Astrocyte (in vitro differentiated cells and primary cell): ENCODE data around the gene MCRS1. TPM values are rescaled to one million over a fixed set of nuclear protein-coding genes. Genes with fewer than 3 reads are reported as not detected.

ENCODE experiments used
- DNase-seq: peaks from one replicate; pipeline ENCODE4 v3.0.0-alpha.2; 2010; ENCODE audit warnings: low read depth
- FAIRE-seq: peaks from 2 replicates; lab custom pipeline; 2011; peaks lifted over from hg19 to GRCh38; lab: Jason Lieb, UNC
- H2AFZ ChIP-seq: 2 replicates; pipeline ENCODE4 v1.6.0; 2012; ENCODE audit warnings: low read depth, low read length, inconsistent platforms
- H3K27ac ChIP-seq: 2 replicates; pipeline ENCODE4 v1.5.1; 2011; ENCODE audit warnings: low read depth, low read length, inconsistent platforms
- H3K27me3 ChIP-seq: 2 replicates; pipeline ENCODE4 v1.6.0; 2011; ENCODE audit warnings: low read length, inconsistent platforms; ENCODE audit not compliant: insufficient read depth
- H3K36me3 ChIP-seq: 2 replicates; pipeline ENCODE4 v1.5.1; 2011; ENCODE audit warnings: low read length, inconsistent platforms; ENCODE audit not compliant: insufficient read depth
- H3K4me1 ChIP-seq: 2 replicates; pipeline ENCODE4 v1.5.1; 2011; ENCODE audit warnings: low read length, inconsistent platforms; ENCODE audit not compliant: insufficient read depth
- H3K4me2 ChIP-seq: 2 replicates; pipeline ENCODE4 v1.6.0; 2012; ENCODE audit warnings: low read length, inconsistent platforms
- H3K4me3 ChIP-seq: 2 replicates; pipeline ENCODE4 v1.5.1; 2011; ENCODE audit warnings: low read depth, mild to moderate bottlenecking, low read length, inconsistent platforms; ENCODE audit not compliant: insufficient read depth
- H3K79me2 ChIP-seq: 2 replicates; pipeline ENCODE4 v1.6.0; 2012; ENCODE audit warnings: mild to moderate bottlenecking, low read length, inconsistent platforms; ENCODE audit not compliant: insufficient read depth
- H3K9ac ChIP-seq: 2 replicates; pipeline ENCODE4 v1.6.0; 2012; ENCODE audit warnings: mild to moderate bottlenecking, low read length, inconsistent platforms
- H3K9me3 ChIP-seq: 2 replicates; pipeline ENCODE4 v1.5.1; 2012; ENCODE audit warnings: low read depth, mild to moderate bottlenecking, low read length, inconsistent platforms; ENCODE audit not compliant: insufficient read depth
- H4K20me1 ChIP-seq: 2 replicates; pipeline ENCODE4 v1.6.0; 2012; ENCODE audit warnings: low read length, inconsistent platforms; ENCODE audit not compliant: insufficient read depth
- H3K27ac Mint-ChIP-seq: one replicate; pipeline ENCODE4 v1.8.0; 2021; ENCODE audit warnings: mild to moderate bottlenecking, mixed read lengths; ENCODE audit not compliant: unreplicated experiment
- H3K27me3 Mint-ChIP-seq: one replicate; pipeline ENCODE4 v1.8.0; 2021; ENCODE audit warnings: low read depth, mixed read lengths; ENCODE audit not compliant: unreplicated experiment
- H3K36me3 Mint-ChIP-seq: one replicate; pipeline ENCODE4 v1.8.0; 2021; ENCODE audit warnings: low read depth, mixed read lengths; ENCODE audit not compliant: unreplicated experiment
- H3K4me1 Mint-ChIP-seq: one replicate; pipeline ENCODE4 v1.8.0; 2021; ENCODE audit warnings: low read depth, mixed read lengths; ENCODE audit not compliant: unreplicated experiment
- H3K4me3 Mint-ChIP-seq: one replicate; pipeline ENCODE4 v1.8.0; 2021; ENCODE audit warnings: mild to moderate bottlenecking, moderate library complexity, mixed read lengths; ENCODE audit not compliant: unreplicated experiment
- H3K9me3 Mint-ChIP-seq: one replicate; pipeline ENCODE4 v1.8.0; 2021; ENCODE audit warnings: mild to moderate bottlenecking, mixed read lengths; ENCODE audit not compliant: unreplicated experiment
- EZH2 ChIP-seq: IDR thresholded peaks from 2 replicates; pipeline ENCODE4 v1.6.1; 2012; ENCODE audit warnings: mild to moderate bottlenecking, low read length, inconsistent platforms; ENCODE audit not compliant: insufficient read depth
- total RNA-seq: library from RNA; stranded (reverse); gene quantifications from 2 replicates; pipeline ENCODE4 v1.2.1, GENCODE V29; 2021
- TF ChIP-seq, protein P1 (sequence below): IDR thresholded peaks from 2 replicates; pipeline ENCODE4 v1.5.1; 2011; ENCODE audit warnings: low read depth, mild to moderate bottlenecking, inconsistent platforms, low read length, moderate library complexity; ENCODE audit not compliant: insufficient read depth

Gene MCRS1
- total RNA-seq, 1 donor from 2014 or later = 45.2 TPM

DNA sequence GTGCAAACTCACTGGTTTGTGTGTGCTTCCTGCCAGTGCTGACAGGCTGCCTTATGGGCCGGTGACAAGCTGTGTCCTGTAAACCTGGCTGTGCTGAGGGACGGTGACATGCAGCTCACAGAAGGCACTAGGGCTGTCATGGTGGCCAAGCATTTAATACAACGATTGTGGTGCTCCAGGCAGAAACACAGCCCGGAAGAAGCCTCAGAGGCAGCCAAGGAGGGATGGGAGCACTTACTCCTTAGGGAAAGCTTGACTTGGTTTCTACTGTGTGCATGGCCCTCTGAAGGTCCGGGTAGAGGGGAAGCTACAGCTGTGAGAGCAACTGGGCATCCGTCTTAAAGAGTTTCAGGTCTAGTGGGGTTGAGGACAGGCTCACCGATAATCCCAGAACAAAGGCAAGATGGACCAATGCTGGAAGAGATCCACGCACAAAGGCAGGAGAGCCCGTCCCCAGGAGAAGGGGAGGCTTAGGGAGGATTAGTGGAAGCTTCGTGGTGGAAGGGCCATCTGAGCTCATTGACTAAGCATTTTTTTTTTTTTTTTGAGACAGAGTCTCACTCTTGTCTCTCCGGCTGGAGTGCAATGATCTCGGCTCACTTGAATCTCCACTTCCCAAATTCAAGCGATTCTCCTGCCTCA lies 10.7 kb upstream of the MCRS1 start:
- H3K27me3 ChIP-seq = no peaks in the 10 kb centered on the region
- H3K4me3 ChIP-seq = no peak overlapping the region
- TF ChIP-seq, protein P1, sequence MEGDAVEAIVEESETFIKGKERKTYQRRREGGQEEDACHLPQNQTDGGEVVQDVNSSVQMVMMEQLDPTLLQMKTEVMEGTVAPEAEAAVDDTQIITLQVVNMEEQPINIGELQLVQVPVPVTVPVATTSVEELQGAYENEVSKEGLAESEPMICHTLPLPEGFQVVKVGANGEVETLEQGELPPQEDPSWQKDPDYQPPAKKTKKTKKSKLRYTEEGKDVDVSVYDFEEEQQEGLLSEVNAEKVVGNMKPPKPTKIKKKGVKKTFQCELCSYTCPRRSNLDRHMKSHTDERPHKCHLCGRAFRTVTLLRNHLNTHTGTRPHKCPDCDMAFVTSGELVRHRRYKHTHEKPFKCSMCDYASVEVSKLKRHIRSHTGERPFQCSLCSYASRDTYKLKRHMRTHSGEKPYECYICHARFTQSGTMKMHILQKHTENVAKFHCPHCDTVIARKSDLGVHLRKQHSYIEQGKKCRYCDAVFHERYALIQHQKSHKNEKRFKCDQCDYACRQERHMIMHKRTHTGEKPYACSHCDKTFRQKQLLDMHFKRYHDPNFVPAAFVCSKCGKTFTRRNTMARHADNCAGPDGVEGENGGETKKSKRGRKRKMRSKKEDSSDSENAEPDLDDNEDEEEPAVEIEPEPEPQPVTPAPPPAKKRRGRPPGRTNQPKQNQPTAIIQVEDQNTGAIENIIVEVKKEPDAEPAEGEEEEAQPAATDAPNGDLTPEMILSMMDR = no peak
- TF ChIP-seq EZH2 = no peak
- no peaks in the 10 kb centered on the region for H3K9me3 ChIP-seq
- peaks cover 3% of the 10 kb centered on the region for H3K36me3 ChIP-seq
- Mint-ChIP-seq H3K27ac (no peak overlapping the region), H3K36me3 (peaks cover 13% of the 10 kb centered on the region), H3K4me3 (no peak overlapping the region), H3K27me3 (no peaks in the 10 kb centered on the region), H3K9me3 (no peaks in the 10 kb centered on the region), H3K4me1 (peaks cover 14% of the 10 kb centered on the region)
- H3K4me2 ChIP-seq = no peak overlapping the region
- no peak overlapping the region for H2AFZ ChIP-seq
- no peak overlapping the region for H3K9ac ChIP-seq
- H3K79me2 ChIP-seq = peaks cover 4% of the 10 kb centered on the region
- peaks cover 31% of the 10 kb centered on the region for H4K20me1 ChIP-seq
- peaks cover 4% of the 10 kb centered on the region for H3K4me1 ChIP-seq
- DNase-seq (no peak), FAIRE-seq (no peak)
- no peak overlapping the region for H3K27ac ChIP-seq

- Histone ChIP-seq H3K4me2 (no peak overlapping the region), H3K9me3 (no peaks in the 10 kb centered on the region), H3K27me3 (no peaks in the 10 kb centered on the region), H3K36me3 (peaks cover 3% of the 10 kb centered on the region), H3K27ac (no peak overlapping the region), H2AFZ (no peak overlapping the region), H3K79me2 (peaks cover 4% of the 10 kb centered on the region), H3K4me3 (no peak overlapping the region), H3K9ac (no peak overlapping the region), H3K4me1 (peaks cover 4% of the 10 kb centered on the region), H4K20me1 (peaks cover 29% of the 10 kb centered on the region)
- Mint-ChIP-seq H3K27me3 (no peaks in the 10 kb centered on the region), H3K4me1 (peaks cover 14% of the 10 kb centered on the region), H3K9me3 (no peaks in the 10 kb centered on the region), H3K4me3 (no peak overlapping the region), H3K36me3 (peaks cover 13% of the 10 kb centered on the region), H3K27ac (no peak overlapping the region)
- FAIRE-seq (no peak), DNase-seq (no peak)
- TF ChIP-seq EZH2 = no peak
- TF ChIP-seq, protein P1 = no peak
Observed at GRCh38 chr12:49577589-49578315, 9.8 kb upstream of the MCRS1 start.
